Measurements from ENCODE around the gene SPSB2.

Gene SPSB2

DNA sequence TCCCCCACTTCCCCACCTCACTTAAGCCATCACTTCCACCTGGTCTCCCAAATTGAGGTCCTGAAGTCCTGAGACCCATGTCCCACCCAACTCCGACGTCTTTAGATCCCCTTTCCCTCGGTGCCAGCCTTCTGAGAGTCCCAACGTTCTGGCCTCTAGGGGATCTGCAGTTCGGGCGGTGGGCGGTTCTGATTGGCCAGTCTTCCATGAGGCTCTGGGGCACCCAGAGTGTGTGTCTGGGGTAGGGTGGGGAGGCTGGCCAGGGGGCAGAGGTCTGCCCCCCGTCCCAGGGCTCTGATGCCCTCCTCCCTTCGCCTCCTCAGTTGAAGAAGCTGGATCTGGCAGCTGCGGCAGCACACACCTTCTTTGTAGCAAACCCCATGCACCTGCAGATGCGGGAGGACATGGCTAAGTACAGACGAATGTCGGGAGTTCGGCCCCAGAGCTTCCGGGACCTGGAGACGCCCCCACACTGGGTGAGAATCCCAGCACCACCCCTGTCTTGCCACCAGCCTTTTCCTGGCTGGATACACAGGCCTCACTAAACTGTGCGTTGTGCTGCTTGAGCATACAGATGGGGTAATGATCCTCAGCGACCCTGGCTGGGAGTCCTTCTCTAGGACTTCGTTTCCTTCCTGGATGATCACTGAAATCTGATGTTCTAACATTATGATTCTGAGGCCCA is 43.4 kb downstream of the SPSB2 start:
- no peak for DNase-seq

DNA sequence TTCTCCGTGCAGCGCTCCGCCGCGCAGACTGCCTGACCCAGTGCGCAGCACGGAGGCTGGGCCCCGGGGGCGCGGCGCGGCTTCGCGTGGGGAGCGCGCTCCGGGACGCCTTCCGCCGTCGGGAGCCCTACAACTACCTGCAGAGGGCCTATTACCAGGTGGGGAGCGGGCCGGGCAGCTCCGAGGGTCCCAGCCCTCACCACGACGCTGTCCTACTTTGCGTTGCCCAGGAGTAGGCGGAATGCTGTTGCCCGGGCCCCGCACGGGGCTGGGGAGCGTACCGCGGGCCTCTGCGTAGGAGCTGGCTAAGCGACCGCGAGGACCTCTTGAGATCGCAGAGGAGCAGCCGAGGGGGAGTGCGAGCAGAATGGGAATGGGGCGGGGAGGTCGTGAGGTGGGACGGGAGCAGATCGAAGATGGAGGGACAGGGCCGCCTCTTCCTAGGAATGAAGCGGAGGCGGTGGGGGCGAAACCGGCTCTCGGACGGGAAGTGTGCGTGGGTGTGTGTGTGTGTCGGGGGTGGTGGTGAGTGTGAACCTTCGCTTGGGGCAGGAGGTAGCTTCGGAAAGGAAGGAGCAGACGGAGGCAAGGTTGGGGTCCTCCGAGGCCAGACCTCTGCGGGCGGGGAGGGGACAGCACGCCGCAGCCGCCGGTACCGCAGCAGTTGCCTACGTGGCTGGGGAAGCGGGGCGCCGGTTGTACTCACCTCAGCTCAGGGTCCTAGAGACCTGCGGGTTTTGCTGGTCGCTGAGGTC is 44.1 kb downstream of the SPSB2 start:
- peak; percentile 51 for DNase-seq

DNA sequence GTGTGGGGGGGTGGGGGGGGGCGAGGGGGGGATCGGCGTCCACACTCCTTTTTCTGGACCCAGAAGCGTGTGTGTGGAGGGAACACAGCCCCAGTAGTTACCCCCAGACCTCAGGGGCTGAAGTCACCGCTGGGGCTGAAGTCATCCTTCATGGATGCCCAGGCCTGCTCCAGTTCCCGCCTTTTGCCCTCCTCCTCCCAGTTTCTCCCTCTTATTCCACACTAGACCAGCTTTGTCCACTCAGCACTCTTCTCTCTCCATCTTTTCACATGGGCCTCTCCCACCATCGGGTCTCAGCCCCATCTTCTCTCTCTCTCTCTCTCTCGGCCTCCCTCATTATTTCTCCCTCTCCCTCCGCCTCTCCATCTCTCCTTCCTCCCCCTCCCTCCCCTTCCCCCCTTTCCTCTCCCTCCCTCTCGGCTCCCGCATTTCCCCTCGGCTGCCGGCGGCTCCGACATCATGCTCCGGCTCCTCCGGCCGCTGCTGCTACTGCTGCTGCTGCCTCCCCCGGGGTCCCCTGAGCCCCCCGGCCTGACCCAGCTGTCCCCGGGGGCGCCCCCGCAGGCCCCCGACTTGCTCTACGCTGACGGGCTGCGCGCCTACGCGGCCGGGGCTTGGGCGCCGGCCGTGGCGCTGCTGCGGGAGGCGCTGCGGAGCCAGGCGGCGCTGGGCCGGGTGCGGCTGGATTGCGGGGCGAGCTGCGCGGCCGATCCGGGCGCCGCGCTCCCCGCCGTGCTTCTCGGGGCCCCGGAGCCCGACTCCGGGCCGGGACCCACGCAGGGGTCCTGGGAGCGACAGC is 44.9 kb downstream of the SPSB2 start, which contains the start of gene P3H3:
Gene P3H3, plus strand, starts transcription at position 426 of the 799 bp plus-strand sequence. Its CDS starts 34 bp downstream, at position 460.
- no peak for DNase-seq

DNA sequence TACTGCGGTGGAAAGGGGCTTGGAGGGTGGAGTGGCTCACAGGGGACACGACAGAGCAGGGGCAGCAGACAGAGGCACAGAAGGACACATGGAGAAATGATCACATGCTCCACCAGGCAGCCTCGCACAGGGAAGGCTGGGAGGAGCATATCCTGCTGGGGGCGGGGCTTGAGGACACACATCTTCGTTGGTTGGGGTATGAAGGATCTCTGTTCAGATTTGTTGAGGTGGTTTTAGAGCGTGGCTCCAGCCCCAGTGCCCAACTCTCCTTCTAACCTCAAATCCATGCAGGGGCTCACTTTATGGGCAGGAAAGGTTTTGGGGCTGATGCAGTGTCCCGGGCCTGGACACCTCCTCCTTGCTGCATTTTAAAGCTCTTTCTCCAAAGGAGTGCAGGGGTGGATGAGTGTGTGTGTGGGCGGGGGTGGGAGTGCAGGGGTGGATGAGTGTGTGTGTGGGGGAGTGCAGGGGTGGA is 45.6 kb downstream of the SPSB2 start:
- peak; percentile 78 for DNase-seq

DNA sequence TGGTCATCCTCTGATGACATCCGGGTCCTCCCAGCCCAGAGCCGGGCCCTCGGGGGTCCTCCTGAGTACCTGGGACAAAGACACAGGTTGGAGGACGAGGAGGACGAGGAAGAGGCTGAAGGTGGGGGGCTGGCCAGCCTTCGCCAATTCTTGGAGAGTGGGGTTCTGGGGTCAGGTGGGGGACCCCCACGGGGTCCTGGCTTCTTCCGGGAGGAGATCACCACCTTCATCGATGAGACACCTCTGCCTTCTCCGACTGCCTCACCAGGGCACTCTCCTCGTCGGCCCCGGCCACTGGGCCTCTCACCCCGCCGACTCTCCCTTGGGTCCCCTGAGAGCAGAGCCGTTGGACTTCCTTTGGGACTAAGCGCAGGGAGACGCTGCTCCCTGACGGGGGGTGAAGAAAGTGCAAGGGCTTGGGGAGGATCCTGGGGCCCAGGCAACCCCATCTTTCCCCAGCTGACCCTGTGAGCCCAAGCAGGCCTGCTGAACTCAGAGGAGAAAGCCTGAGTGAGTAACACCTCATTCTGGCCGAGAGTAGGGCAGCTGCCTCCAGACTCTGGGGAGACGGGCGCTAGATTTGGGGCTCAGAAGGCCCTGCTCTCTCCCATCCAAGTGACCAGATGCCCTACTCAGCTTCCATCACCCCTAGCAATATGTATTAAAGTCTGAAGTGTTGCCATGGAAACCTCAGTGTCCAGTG is 46.2 kb downstream of the SPSB2 start:
- DNase-seq = no peak

DNA sequence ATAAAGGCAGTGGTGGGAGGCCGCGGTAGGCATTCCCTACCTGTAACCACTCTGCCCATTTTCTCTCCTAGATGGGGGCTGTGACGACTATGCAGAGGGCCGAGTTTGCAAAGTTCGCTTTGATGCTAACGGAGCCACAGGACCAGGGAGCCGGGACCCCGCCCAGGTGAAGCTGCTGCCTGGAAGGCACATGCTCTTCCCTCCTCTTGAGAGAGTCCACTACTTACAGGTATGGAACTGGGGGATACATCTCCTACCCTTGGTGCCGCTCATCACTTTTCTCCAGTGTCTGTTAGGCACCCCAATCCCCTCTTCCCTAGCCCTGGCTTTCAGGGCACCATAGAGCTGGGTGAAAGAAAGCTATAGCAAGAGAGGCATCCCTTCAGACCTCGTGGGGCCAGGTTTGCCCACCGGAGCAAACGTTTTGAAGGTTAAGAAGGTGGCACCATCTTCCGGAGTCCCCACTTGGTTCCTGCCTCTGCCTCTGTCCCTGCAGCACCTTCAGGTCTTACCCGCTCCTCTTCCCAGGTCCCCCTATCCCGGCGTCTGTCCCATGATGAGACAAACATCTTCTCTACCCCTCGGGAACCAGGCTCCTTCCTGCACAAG is 46.9 kb downstream of the SPSB2 start:
- no peak for DNase-seq

DNA sequence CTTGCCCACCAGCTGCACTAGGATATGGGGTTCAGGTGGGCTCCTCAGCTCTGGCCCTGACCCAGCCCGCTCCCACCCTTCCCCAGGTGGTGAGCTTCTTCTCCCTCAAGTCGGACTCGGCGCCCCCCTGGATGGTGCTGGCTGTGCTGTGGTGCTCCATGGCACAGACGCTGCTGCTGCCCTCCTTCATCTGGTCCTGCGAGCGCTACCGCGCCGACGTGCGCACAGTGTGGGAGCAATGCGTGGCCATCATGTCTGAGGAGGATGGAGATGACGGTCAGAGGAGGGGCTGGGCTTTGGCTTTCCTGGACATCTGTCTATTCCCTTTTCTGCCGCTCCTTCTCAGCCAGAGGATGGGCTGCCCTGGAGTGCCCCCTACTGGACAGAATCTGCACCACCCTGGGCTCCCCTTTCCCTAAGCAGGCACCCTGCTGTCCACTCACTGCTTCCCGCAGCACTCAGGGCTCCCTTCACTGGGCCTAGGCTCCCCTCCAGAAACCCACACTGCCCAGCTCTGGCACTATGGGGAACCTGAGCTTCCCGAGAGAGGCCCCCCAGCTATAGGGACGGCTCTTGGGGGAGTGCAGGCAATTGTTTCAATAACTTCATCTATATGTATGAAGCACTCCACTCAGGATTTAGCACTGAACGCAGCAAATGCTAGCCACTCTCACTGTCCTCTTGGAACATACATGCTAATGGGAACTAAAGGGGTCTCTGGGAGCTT is 47.5 kb downstream of the SPSB2 start:
- DNase-seq = peak; percentile 95

DNA sequence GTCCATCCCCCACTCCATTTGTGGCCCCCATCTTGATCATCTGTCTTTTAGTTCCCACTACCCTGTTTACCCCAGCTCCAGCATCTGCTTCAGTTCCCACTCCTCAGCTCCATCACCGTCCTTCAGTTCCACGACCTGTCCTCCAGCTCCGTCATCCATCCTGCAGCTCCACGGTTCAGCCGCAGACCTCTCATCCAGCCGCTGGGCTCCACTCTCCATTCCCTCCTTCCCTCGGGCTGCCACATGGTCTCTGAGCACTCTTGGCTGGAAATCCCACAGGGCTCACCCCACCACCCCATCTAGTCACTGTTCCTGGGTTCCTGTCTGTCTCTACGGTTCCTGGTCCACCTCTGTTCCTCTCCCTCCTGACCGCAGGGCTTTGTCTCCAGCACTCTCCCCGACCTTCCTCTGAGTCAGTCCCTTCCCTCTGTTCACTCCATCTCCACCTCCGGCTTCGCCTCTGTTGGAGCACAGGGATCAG is 48.2 kb downstream of the SPSB2 start:
- DNase-seq = no peak

DNA sequence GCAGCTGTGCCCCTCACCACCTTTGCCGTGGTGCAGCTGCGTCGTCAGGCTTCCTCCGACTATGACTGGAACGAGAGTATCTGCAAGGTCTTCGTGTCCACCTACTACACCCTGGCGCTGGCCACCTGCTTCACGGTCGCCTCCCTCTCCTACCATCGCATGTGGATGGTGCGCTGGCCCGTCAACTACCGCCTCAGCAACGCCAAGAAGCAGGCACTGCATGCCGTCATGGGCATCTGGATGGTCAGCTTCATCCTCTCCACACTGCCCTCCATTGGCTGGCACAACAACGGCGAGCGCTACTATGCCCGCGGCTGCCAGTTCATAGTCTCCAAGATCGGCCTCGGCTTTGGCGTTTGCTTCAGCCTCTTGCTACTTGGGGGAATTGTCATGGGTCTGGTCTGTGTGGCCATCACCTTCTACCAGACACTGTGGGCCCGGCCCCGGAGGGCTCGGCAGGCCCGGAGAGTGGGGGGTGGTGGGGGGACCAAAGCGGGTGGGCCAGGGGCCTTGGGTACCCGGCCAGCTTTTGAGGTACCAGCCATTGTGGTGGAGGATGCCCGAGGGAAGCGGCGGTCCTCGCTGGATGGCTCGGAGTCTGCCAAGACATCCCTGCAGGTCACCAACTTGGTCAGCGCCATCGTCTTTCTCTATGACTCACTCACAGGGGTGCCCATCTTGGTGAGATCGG is 48.9 kb downstream of the SPSB2 start:
- no peak for DNase-seq

DNA sequence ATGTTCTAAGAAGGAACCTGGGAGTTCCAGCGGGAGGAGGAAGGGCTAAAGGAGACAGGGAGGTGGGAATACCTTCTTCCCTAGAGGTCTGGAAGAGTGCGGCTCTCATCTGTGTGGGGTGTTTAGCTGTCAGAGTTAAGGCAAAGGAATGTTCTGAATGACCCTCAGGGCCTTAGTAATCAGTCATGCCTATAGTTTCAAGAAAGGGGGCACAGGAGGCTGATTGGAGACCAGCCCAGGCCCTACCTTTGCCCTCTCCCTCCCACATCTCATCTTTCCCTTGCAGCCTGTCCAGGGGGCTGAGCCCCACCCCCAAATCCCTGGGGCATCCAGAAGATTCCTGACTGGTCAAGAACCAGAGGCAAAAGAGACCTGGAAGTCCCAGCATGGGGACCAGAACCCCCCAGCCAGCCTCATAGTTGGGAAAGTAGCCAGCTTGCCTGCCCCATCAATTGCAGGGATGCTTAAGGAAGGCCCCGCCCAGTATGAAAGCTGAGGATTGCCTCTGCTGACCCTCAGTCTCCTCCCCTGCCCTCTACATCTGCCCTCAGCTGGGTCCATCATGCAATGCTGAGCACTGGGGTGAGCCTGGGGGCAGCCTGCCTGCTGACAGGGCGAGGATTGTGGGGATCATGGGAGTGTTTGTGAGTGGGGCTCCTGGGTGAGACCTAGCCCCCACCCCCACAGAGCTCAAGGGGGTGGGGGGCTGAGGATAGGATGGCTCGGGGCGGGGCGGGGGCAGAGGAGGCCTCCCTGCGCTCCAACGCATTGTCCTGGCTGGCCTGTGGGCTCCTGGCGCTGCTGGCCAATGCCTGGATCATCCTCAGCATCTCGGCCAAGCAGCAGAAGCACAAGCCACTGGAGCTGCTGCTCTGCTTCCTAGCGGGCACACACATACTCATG is 49.7 kb downstream of the SPSB2 start:
- no peak for DNase-seq

DNA sequence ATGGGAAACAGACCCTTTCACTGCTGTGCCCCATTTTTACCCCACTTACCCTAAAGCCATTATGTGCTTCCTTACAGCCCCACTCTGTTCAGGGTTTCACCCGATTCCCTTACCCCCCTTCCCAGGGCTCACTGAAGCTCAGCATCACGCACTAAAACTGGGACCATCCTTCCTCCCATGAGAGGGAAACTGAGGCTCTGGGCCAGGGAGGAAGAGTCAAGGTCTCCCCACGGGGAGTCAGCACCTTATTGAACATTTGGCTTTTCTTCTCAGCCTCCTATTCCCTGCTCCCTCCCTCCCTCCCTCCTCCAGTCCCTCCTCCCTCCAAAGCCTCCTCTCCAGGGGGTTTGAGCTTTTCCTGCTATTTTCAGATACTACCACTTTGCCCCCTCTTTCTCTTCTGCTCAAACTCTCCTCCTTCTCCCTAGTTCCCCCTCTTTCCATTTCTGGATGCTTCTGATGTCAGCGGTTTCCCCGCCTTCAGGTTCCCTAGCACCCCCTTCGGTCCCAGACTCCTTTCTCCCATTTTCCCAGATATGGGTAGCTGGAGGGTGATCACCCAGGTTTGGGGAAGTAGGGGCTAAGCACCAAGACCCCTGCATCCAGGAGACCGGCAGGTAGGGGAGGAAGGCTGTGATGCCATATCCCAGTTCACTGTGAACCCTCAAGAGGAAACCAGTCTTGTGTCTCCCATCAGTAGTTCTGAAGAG is 50.5 kb downstream of the SPSB2 start:
- DNase-seq = no peak

DNA sequence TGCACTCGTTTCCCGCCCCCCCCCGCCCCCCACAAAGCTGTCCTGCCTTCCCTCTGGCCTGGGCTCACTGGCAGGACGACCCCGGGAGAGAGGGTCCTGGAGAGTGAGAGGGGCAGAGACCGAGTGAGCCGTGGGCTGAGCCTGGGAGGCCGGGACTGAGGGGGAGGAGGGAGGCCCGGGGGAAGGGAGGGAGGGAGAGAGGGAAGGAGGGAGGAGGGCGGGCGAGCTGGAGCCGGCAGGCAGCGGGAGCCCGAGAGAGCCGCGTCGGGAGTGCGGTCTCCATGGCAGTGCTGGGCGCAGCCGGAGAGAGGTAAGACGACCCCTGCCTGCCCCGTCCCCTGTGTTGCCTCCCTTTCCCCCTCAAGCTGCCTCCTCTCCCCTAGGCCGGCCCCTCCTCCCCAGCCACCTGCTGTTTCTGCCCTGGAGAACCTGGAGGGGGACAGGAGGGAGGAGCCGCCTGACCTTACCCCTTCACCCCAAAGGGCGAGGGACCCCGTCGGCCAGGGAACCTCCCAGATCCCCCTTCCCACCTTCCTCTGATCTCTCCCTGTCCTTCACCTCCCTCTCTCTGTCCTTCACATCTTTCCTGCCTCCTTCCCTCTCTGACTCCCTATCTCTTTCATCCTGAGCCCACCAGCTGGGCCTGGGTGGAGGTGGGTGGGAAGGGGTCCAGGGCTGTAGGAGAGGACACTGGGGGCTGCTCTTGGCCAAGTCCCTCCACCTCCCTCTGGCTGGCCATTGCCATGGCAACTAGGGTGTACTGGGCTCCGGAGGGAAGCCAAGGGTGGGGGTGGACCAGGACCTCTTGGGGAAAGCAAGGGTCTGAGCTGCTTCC is 51.3 kb downstream of the SPSB2 start, which contains the start of gene GPR162:
Gene GPR162, plus strand, starts transcription at position 231 of the 835 bp plus-strand sequence. CDS start 2,078 bp downstream, outside the sequence.
- no peak for DNase-seq
